ENCODE results near the gene ZC3H18.

Gene ZC3H18

GRCh38 chr16:88540346-88540977 is 29.7 kb upstream of the ZC3H18 start:
- no peak overlapping the region for H3K9ac ChIP-seq (ENCODE audit: low read depth, low read length)
- H3K36me3 ChIP-seq (ENCODE audit: insufficient read depth, low read length) = no peaks in the 10 kb centered on the region
- H3K4me1 ChIP-seq (ENCODE audit: insufficient read depth, low read length) = no peaks in the 10 kb centered on the region
- peaks cover 5% of the 10 kb centered on the region for H3K27me3 ChIP-seq (ENCODE audit: insufficient read depth, low read length)
- 73% methylated on average over 20 of the region's 20 CpGs for WGBS
- no peak overlapping the region for H3K27ac ChIP-seq (ENCODE audit: low read depth, low read length)
- peaks cover 6% of the 10 kb centered on the region for H3K9me3 ChIP-seq (ENCODE audit: insufficient read depth, low read depth, low read length)
- no peak overlapping the region for H3K4me3 ChIP-seq (ENCODE audit: low read length)

- Histone ChIP-seq H3K36me3 (ENCODE audit: insufficient read depth, low read length) (no peaks in the 10 kb centered on the region), H3K27ac (ENCODE audit: low read depth, low read length) (no peak overlapping the region), H3K4me3 (ENCODE audit: low read length) (no peak overlapping the region), H3K27me3 (ENCODE audit: insufficient read depth, low read length) (peaks cover 18% of the 10 kb centered on the region), H3K4me1 (ENCODE audit: insufficient read depth, low read length) (no peaks in the 10 kb centered on the region), H3K9ac (ENCODE audit: low read depth, low read length) (no peak overlapping the region), H3K9me3 (ENCODE audit: insufficient read depth, low read depth, low read length) (peaks cover 6% of the 10 kb centered on the region)
- 81% methylated on average over 15 of the region's 15 CpGs for WGBS
Observed at GRCh38 chr16:88541831-88542616, 28.2 kb upstream of the ZC3H18 start.

GRCh38 chr16:88543230-88543813 is 26.9 kb upstream of the ZC3H18 start:
- Histone ChIP-seq H3K9ac (ENCODE audit: low read depth, low read length) (no peak overlapping the region), H3K27me3 (ENCODE audit: insufficient read depth, low read length) (peaks cover 25% of the 10 kb centered on the region), H3K9me3 (ENCODE audit: insufficient read depth, low read depth, low read length) (peaks cover 6% of the 10 kb centered on the region), H3K4me1 (ENCODE audit: insufficient read depth, low read length) (no peaks in the 10 kb centered on the region), H3K36me3 (ENCODE audit: insufficient read depth, low read length) (no peaks in the 10 kb centered on the region), H3K4me3 (ENCODE audit: low read length) (no peak overlapping the region), H3K27ac (ENCODE audit: low read depth, low read length) (no peak overlapping the region)
- 79% methylated on average over 8 of the region's 8 CpGs for WGBS

- no peak overlapping the region for H3K9ac ChIP-seq (ENCODE audit: low read depth, low read length)
- 69% methylated on average over 7 of the region's 7 CpGs for WGBS
- H3K4me1 ChIP-seq (ENCODE audit: insufficient read depth, low read length) = no peaks in the 10 kb centered on the region
- H3K36me3 ChIP-seq (ENCODE audit: insufficient read depth, low read length) = no peaks in the 10 kb centered on the region
- H3K4me3 ChIP-seq (ENCODE audit: low read length) = no peak overlapping the region
- peaks cover 36% of the 10 kb centered on the region for H3K27me3 ChIP-seq (ENCODE audit: insufficient read depth, low read length)
- no peak overlapping the region for H3K27ac ChIP-seq (ENCODE audit: low read depth, low read length)
- peaks cover 6% of the 10 kb centered on the region for H3K9me3 ChIP-seq (ENCODE audit: insufficient read depth, low read depth, low read length)
Observed at GRCh38 chr16:88545781-88546180, 24.4 kb upstream of the ZC3H18 start.

- peaks cover 6% of the 10 kb centered on the region for H3K9me3 ChIP-seq (ENCODE audit: insufficient read depth, low read depth, low read length)
- WGBS = 82% methylated on average over 15 of the region's 15 CpGs
- no peak overlapping the region for H3K27ac ChIP-seq (ENCODE audit: low read depth, low read length)
- H3K4me3 ChIP-seq (ENCODE audit: low read length) = no peak overlapping the region
- no peaks in the 10 kb centered on the region for H3K4me1 ChIP-seq (ENCODE audit: insufficient read depth, low read length)
- no peaks in the 10 kb centered on the region for H3K36me3 ChIP-seq (ENCODE audit: insufficient read depth, low read length)
- H3K27me3 ChIP-seq (ENCODE audit: insufficient read depth, low read length) = peaks cover 36% of the 10 kb centered on the region
- no peak overlapping the region for H3K9ac ChIP-seq (ENCODE audit: low read depth, low read length)
Observed at GRCh38 chr16:88548131-88548874, 21.9 kb upstream of the ZC3H18 start.

GRCh38 chr16:88548985-88549384 is 21.2 kb upstream of the ZC3H18 start:
- no peaks in the 10 kb centered on the region for H3K9me3 ChIP-seq (ENCODE audit: insufficient read depth, low read depth, low read length)
- H3K27ac ChIP-seq (ENCODE audit: low read depth, low read length) = no peak overlapping the region
- H3K9ac ChIP-seq (ENCODE audit: low read depth, low read length) = no peak overlapping the region
- no peaks in the 10 kb centered on the region for H3K36me3 ChIP-seq (ENCODE audit: insufficient read depth, low read length)
- no peaks in the 10 kb centered on the region for H3K4me1 ChIP-seq (ENCODE audit: insufficient read depth, low read length)
- H3K27me3 ChIP-seq (ENCODE audit: insufficient read depth, low read length) = peaks cover 36% of the 10 kb centered on the region
- 86% methylated on average over 13 of the region's 13 CpGs for WGBS
- no peak overlapping the region for H3K4me3 ChIP-seq (ENCODE audit: low read length)

GRCh38 chr16:88549671-88550245 is 20.4 kb upstream of the ZC3H18 start:
- Histone ChIP-seq H3K9ac (ENCODE audit: low read depth, low read length) (no peak overlapping the region), H3K36me3 (ENCODE audit: insufficient read depth, low read length) (no peaks in the 10 kb centered on the region), H3K27ac (ENCODE audit: low read depth, low read length) (no peak overlapping the region), H3K4me3 (ENCODE audit: low read length) (no peak overlapping the region), H3K4me1 (ENCODE audit: insufficient read depth, low read length) (no peaks in the 10 kb centered on the region), H3K9me3 (ENCODE audit: insufficient read depth, low read depth, low read length) (no peaks in the 10 kb centered on the region), H3K27me3 (ENCODE audit: insufficient read depth, low read length) (peaks cover 36% of the 10 kb centered on the region)
- 80% methylated on average over 12 of the region's 12 CpGs for WGBS

GRCh38 chr16:88550246-88550661 is 19.9 kb upstream of the ZC3H18 start:
- whole genome bisulfite sequencing = 82% methylated on average over 16 of the region's 16 CpGs
- Histone ChIP-seq H3K9ac (ENCODE audit: low read depth, low read length) (no peak overlapping the region), H3K27me3 (ENCODE audit: insufficient read depth, low read length) (peaks cover 33% of the 10 kb centered on the region)

GRCh38 chr16:88552166-88552565 is 18.0 kb upstream of the ZC3H18 start:
- H3K9ac ChIP-seq (ENCODE audit: low read depth, low read length) = no peak overlapping the region
- H3K4me1 ChIP-seq (ENCODE audit: insufficient read depth, low read length) = no peaks in the 10 kb centered on the region
- no peaks in the 10 kb centered on the region for H3K9me3 ChIP-seq (ENCODE audit: insufficient read depth, low read depth, low read length)
- 89% methylated on average over 10 of the region's 10 CpGs for WGBS
- no peak overlapping the region for H3K27ac ChIP-seq (ENCODE audit: low read depth, low read length)
- H3K36me3 ChIP-seq (ENCODE audit: insufficient read depth, low read length) = no peaks in the 10 kb centered on the region
- H3K27me3 ChIP-seq (ENCODE audit: insufficient read depth, low read length) = peaks cover 18% of the 10 kb centered on the region
- no peak overlapping the region for H3K4me3 ChIP-seq (ENCODE audit: low read length)

More at GRCh38 chr16:88550246-88550661, 19.9 kb upstream of the ZC3H18 start:
- Histone ChIP-seq H3K4me1 (ENCODE audit: insufficient read depth, low read length) (no peaks in the 10 kb centered on the region), H3K9me3 (ENCODE audit: insufficient read depth, low read depth, low read length) (no peaks in the 10 kb centered on the region), H3K36me3 (ENCODE audit: insufficient read depth, low read length) (no peaks in the 10 kb centered on the region), H3K4me3 (ENCODE audit: low read length) (no peak overlapping the region), H3K27ac (ENCODE audit: low read depth, low read length) (no peak overlapping the region)

- Histone ChIP-seq H3K36me3 (ENCODE audit: insufficient read depth, low read length) (no peaks in the 10 kb centered on the region), H3K27me3 (ENCODE audit: insufficient read depth, low read length) (peaks cover 16% of the 10 kb centered on the region), H3K27ac (ENCODE audit: low read depth, low read length) (no peak overlapping the region), H3K9me3 (ENCODE audit: insufficient read depth, low read depth, low read length) (no peaks in the 10 kb centered on the region), H3K9ac (ENCODE audit: low read depth, low read length) (no peak overlapping the region), H3K4me3 (ENCODE audit: low read length) (no peak overlapping the region), H3K4me1 (ENCODE audit: insufficient read depth, low read length) (no peaks in the 10 kb centered on the region)
- WGBS = 91% methylated on average over 13 of the region's 13 CpGs
Observed at GRCh38 chr16:88552815-88553214, 17.4 kb upstream of the ZC3H18 start.

All from HUES64 (cell line).